Gastroesophageal sphincter (tissue), 4 donors: ENCODE data around the gene GPR63. TPM values are rescaled to one million over a fixed set of nuclear protein-coding genes. Genes with fewer than 3 reads are reported as not detected.

Source experiments
- ATAC-seq: fragments of 150-250 bp; one replicate; pipeline ENCODE4 v1.9.1; 2016; ENCODE audit warnings: mild to moderate bottlenecking, moderate library complexity
- H3K27ac ChIP-seq, 4 donors: fragments of 200-600 bp; sonication (generic) in 3 of 4; 1 replicate in 3 of 4; 2 replicates in 1 of 4; pipeline ENCODE4 v1.5.1; 2016 to 2019
- H3K27me3 ChIP-seq: fragments of 200-600 bp; sonication (generic); one replicate; pipeline ENCODE4 v1.5.1; 2019
- H3K36me3 ChIP-seq, 2 donors: fragments of 200-600 bp; sonication (generic); one replicate each; pipeline ENCODE4 v1.5.1; 2019; ENCODE audit warnings: control low read depth in 1 of 2
- H3K4me1 ChIP-seq, 3 donors: fragments of 200-600 bp; sonication (generic); 1 replicate in 2 of 3; 2 replicates in 1 of 3; pipeline ENCODE4 v1.5.1; 2016 to 2019; ENCODE audit warnings: control low read depth in 2 of 3
- H3K4me3 ChIP-seq, 2 donors: fragments of 200-600 bp; sonication (generic); one replicate each; pipeline ENCODE4 v1.5.1; 2019; ENCODE audit warnings: mild to moderate bottlenecking in 1 of 2, moderate library complexity in 1 of 2
- H3K9me3 ChIP-seq, 3 donors: fragments of 200-600 bp; sonication (generic); one replicate each; pipeline ENCODE4 v1.5.1; 2017 to 2019; ENCODE audit warnings: control low read depth in 2 of 3
- CTCF ChIP-seq, 4 experiments: fragments of 200-600 bp in 2 of 4; fragments of 450-650 bp in 2 of 4; sonication (generic) in 1 of 4; IDR thresholded peaks; one replicate each; pipeline ENCODE4 v1.5.1; 2017 to 2019; ENCODE audit warnings: antibody characterized with exemption in 4 of 4, mild to moderate bottlenecking in 2 of 4, moderate library complexity in 2 of 4
- EP300 ChIP-seq: sonication (generic); formaldehyde crosslinking; IDR thresholded peaks from one replicate; pipeline ENCODE4 v1.6.1; 2017; ENCODE audit warnings: antibody characterized with exemption, mild to moderate bottlenecking
- POLR2A ChIP-seq, 2 donors: fragments of 450-650 bp; IDR thresholded peaks; one replicate each; pipeline ENCODE4 v1.6.1; 2017; ENCODE audit warnings: antibody characterized with exemption in 2 of 2, mild to moderate bottlenecking in 2 of 2, moderate library complexity in 1 of 2
- POLR2AphosphoS5 ChIP-seq: sonication (generic); formaldehyde crosslinking; IDR thresholded peaks from one replicate; pipeline ENCODE4 v1.6.1; 2017; ENCODE audit warnings: antibody characterized with exemption
- WGBS, 2 donors: methylation state at CpG; one replicate each; pipeline ENCODE4 v1.1.5; 2018; ENCODE audit warnings: low coverage in 1 of 2; 5-methylcytosine and 5-hydroxymethylcytosine counted together
- total RNA-seq, 4 donors: library from RNA; depleted of rRNA; stranded (reverse); fragments of >200 nt; gene quantifications; one replicate each; pipeline ENCODE4 v1.1.0, GENCODE V29; 2016

The GPR63 gene
- total RNA-seq, 4 donors from 2014 or later: 0.54 to 2.8 (median 1.4) TPM

DNA sequence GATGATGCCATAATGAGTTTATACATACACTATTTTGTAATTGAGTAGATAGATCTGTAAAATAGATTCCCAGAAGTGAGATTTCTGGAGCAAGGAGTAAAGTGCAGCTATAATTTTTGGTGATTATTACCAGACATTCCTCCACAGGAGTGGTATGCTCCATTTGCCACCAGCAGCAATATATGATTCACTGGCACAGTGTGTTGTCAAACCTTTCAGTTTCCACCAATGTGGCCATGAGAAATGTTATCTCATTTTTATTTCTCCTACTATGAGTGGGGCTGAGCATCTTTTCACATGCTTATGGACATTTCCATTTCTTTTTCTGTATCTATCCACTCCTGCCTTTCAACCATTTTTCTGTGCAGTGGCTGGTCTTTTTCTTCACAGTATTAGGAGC lies 70.5 kb downstream of the GPR63 start:
- Histone ChIP-seq H3K4me1 (no peaks in the 10 kb centered on the region), H3K9me3 (no peaks in the 10 kb centered on the region), H3K36me3 (no peaks in the 10 kb centered on the region), H3K4me3 (no peak overlapping the region), H3K27ac (no peak overlapping the region), H3K27me3 (peaks cover 13% of the 10 kb centered on the region)
- TF ChIP-seq CTCF (IDR thresholded peaks at IDR 0.05): no peak
- TF ChIP-seq POLR2A (IDR thresholded peaks at IDR 0.05): no peak
- no peak for ATAC-seq

DNA sequence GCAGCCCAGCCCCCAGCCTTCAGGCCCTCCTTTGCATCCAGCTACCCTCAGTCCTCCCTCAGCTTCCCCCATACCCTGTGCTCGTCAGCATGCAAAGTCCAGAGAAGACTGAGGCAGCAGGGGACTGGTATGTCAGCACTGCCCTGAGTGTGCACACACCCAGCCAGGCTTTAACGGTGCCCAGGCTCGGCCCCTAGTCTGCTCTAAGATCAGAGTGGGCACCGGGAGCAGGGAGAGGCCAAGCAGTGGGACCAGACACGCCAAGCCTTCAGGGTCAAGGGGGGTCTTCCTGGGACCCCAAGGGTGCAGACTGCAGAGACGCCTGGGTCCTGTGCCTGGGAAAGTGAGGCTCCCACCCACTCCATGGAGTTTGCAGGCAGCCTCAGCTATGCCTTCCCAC lies 74.7 kb downstream of the GPR63 start:
- TF ChIP-seq EP300: no peak
- TF ChIP-seq CTCF (IDR thresholded peaks at IDR 0.05): no peak
- no peak for TF ChIP-seq POLR2A (IDR thresholded peaks at IDR 0.05)
- no peak for TF ChIP-seq POLR2AphosphoS5
- no CpG with 5 or more reads among the region's 6 CpGs for WGBS, 2 donors
- ATAC-seq: no peak
- H3K27ac ChIP-seq: no peak overlapping the region
- no peaks in the 10 kb centered on the region for H3K9me3 ChIP-seq
- H3K27me3 ChIP-seq: peaks cover 14% of the 10 kb centered on the region
- no peak overlapping the region for H3K4me3 ChIP-seq
- no peaks in the 10 kb centered on the region for H3K4me1 ChIP-seq
- H3K36me3 ChIP-seq: no peaks in the 10 kb centered on the region

- TF ChIP-seq EP300 (no peak), CTCF (IDR thresholded peaks at IDR 0.05) (no peak), POLR2A (IDR thresholded peaks at IDR 0.05) (no peak), POLR2AphosphoS5 (no peak)
- no peaks in the 10 kb centered on the region for H3K36me3 ChIP-seq
- no peak overlapping the region for H3K4me3 ChIP-seq
- no peaks in the 10 kb centered on the region for H3K9me3 ChIP-seq
- no peaks in the 10 kb centered on the region for H3K4me1 ChIP-seq
- ATAC-seq: no peak
- H3K27ac ChIP-seq: no peak overlapping the region
- 70% methylated on average over 2 of the region's 12 CpGs; no CpG with 5 or more reads in 1 of the 2 donors for WGBS, 2 donors
- H3K27me3 ChIP-seq: peaks cover 14% of the 10 kb centered on the region
Observed at GRCh38 chr6:96761794-96762193, 75.5 kb downstream of the GPR63 start.

- no peak for ATAC-seq
- Histone ChIP-seq H3K27ac (no peak overlapping the region), H3K4me3 (no peak overlapping the region), H3K36me3 (no peaks in the 10 kb centered on the region), H3K4me1 (no peaks in the 10 kb centered on the region), H3K27me3 (peaks cover 14% of the 10 kb centered on the region), H3K9me3 (no peaks in the 10 kb centered on the region)
- TF ChIP-seq CTCF (IDR thresholded peaks at IDR 0.05) (no peak), EP300 (no peak), POLR2A (IDR thresholded peaks at IDR 0.05) (no peak), POLR2AphosphoS5 (no peak)
- 73 to 89% methylated on average over 2 to 4 of the region's 4 CpGs for WGBS, 2 donors
Observed at GRCh38 chr6:96760153-96760687, 77.1 kb downstream of the GPR63 start.

GRCh38 chr6:96755096-96755495 lies 82.2 kb downstream of the GPR63 start:
- Histone ChIP-seq H3K4me3 (no peak overlapping the region), H3K9me3 (no peaks in the 10 kb centered on the region), H3K36me3 (no peaks in the 10 kb centered on the region), H3K4me1 (no peaks in the 10 kb centered on the region), H3K27me3 (no peaks in the 10 kb centered on the region), H3K27ac (no peak overlapping the region)
- TF ChIP-seq CTCF (IDR thresholded peaks at IDR 0.05) (no peak), EP300 (no peak), POLR2AphosphoS5 (no peak), POLR2A (IDR thresholded peaks at IDR 0.05) (no peak)
- ATAC-seq: no peak
- 86 to 88% methylated on average over 3 of the region's 3 CpGs for WGBS, 2 donors
